ENCODE results near the gene LGALS4.
A peak's percentile ranks its signal among the peaks of the same experiment; 100 is the strongest.
"Not testable (repeated sequence)": the region's sequence is repeated elsewhere in the genome, so short reads cannot be mapped to it uniquely, and the experiment has no call there.

LGALS4 gene

GRCh38 chr19:38812841-38813320 lies at the start of gene LGALS4:
TSS of gene LGALS4 (minus strand) at chr19:38812945. CDS start at chr19:38812886, 59 bp downstream.
- no peak for DNase-seq

GRCh38 chr19:38861368-38861767 lies 48.6 kb upstream of the LGALS4 start:
- no peak for DNase-seq

GRCh38 chr19:38859631-38860204 lies 47.0 kb upstream of the LGALS4 start:
- DNase-seq, result not testable (repeated sequence)

GRCh38 chr19:38856813-38857212 lies 44.1 kb upstream of the LGALS4 start:
- no peak for DNase-seq

- DNase-seq, result not testable (repeated sequence)
Observed at GRCh38 chr19:38855751-38856150, 43.0 kb upstream of the LGALS4 start.

- DNase-seq, result not testable (repeated sequence)
Observed at GRCh38 chr19:38854961-38855360, 42.2 kb upstream of the LGALS4 start.

- no peak for DNase-seq
Observed at GRCh38 chr19:38853214-38853613, 40.5 kb upstream of the LGALS4 start.

GRCh38 chr19:38852231-38853044 lies 39.7 kb upstream of the LGALS4 start:
- DNase-seq, result peak; percentile 84

- DNase-seq, result peak; percentile 94
Observed at GRCh38 chr19:38851622-38852230, 39.0 kb upstream of the LGALS4 start.

GRCh38 chr19:38850976-38851621 lies 38.4 kb upstream of the LGALS4 start:
- DNase-seq, result peak; percentile 60

GRCh38 chr19:38850436-38850975 lies 37.8 kb upstream of the LGALS4 start:
- no peak for DNase-seq

- peak; percentile 100 for DNase-seq
Observed at GRCh38 chr19:38849860-38850435, 37.2 kb upstream of the LGALS4 start, which contains the start of gene HNRNPL. TSS of gene HNRNPL (minus strand) at chr19:38849986. CDS start at chr19:38849966, 20 bp downstream.

- DNase-seq, result peak; percentile 98
Observed at GRCh38 chr19:38849147-38849859, 36.6 kb upstream of the LGALS4 start.

- no peak for DNase-seq
Observed at GRCh38 chr19:38848299-38849146, 35.8 kb upstream of the LGALS4 start.

GRCh38 chr19:38846097-38846496 lies 33.4 kb upstream of the LGALS4 start:
- no peak for DNase-seq

- no peak for DNase-seq
Observed at GRCh38 chr19:38845374-38846024, 32.8 kb upstream of the LGALS4 start.

GRCh38 chr19:38844093-38844686 lies 31.4 kb upstream of the LGALS4 start:
- no peak for DNase-seq

GRCh38 chr19:38843175-38843758 lies 30.5 kb upstream of the LGALS4 start:
- DNase-seq, result no peak

- DNase-seq, result no peak
Observed at GRCh38 chr19:38842439-38843174, 29.9 kb upstream of the LGALS4 start.

All from left hindlimb (tissue), 1 donor.